CD4-positive, alpha-beta T cell (primary cell): Measurements from ENCODE around the gene TFAP2C. TPM values are rescaled to one million over a fixed set of nuclear protein-coding genes. Genes with fewer than 3 reads are reported as not detected.

Experiments used
- ATAC-seq: fragments of 200-7000 bp; cut with Tn5 transposase; one replicate; pipeline ENCODE4 v1.10.0; 2022; ENCODE audit warnings: mild to moderate bottlenecking; ENCODE audit not compliant: poor library complexity
- CTCF ChIA-PET: fragments of 350-600 bp; sonication (Branson Sonifier 250); formaldehyde crosslinking; loops from one replicate; lab custom pipeline; 2021; ENCODE audit warnings: antibody characterized with exemption, inconsistent platforms; lab: Charles Lee
- POLR2A ChIA-PET: fragments of 350-600 bp; sonication (Branson Sonifier 250); formaldehyde crosslinking; loops from one replicate; lab custom pipeline; 2021; ENCODE audit warnings: antibody characterized with exemption, inconsistent platforms; lab: Charles Lee
- DNase-seq, 14 experiments: peaks; one replicate each; pipeline ENCODE4 v3.0.0-alpha.2; 2013 to 2020; ENCODE audit warnings: mixed read lengths in 2 of 14
- H3K27ac ChIP-seq, 2 donors: one replicate each; pipeline versions ENCODE4 v1.5.1 to v1.7.0; 2013; ENCODE audit warnings: low read length in 2 of 2, low read depth in 1 of 2, mild to moderate bottlenecking in 1 of 2
- H3K27me3 ChIP-seq, 2 experiments: 1 replicate in 1 of 2; 2 replicates in 1 of 2; pipeline versions ENCODE4 v1.6.1 to v1.7.0; 2013; ENCODE audit warnings: low read length in 2 of 2, control low read depth in 1 of 2, mild to moderate bottlenecking in 1 of 2, moderate library complexity in 1 of 2; ENCODE audit not compliant: insufficient read depth in 2 of 2, control insufficient read depth in 1 of 2
- H3K36me3 ChIP-seq: one replicate; pipeline ENCODE4 v1.6.1; 2013; ENCODE audit warnings: low read length, control low read depth; ENCODE audit not compliant: insufficient read depth
- H3K4me1 ChIP-seq: one replicate; pipeline ENCODE4 v1.6.1; 2013; ENCODE audit warnings: low read length, control low read depth; ENCODE audit not compliant: insufficient read depth
- H3K4me3 ChIP-seq: one replicate; pipeline ENCODE4 v1.5.1; 2013; ENCODE audit warnings: mild to moderate bottlenecking, low read length, moderate library complexity
- H3K9me3 ChIP-seq, 2 experiments: 1 replicate in 1 of 2; 2 replicates in 1 of 2; pipeline versions ENCODE4 v1.6.1 to v1.7.0; 2013; ENCODE audit warnings: low read length in 2 of 2, mild to moderate bottlenecking in 2 of 2, control low read depth in 1 of 2, moderate library complexity in 1 of 2; ENCODE audit not compliant: control insufficient read depth in 1 of 2, insufficient read depth in 1 of 2
- H3K27ac Mint-ChIP-seq: one replicate; pipeline ENCODE4 v1.8.0; 2020; ENCODE audit warnings: mixed read lengths
- H3K27me3 Mint-ChIP-seq: one replicate; pipeline ENCODE4 v1.8.0; 2021; ENCODE audit warnings: mixed read lengths
- H3K36me3 Mint-ChIP-seq: one replicate; pipeline ENCODE4 v1.8.0; 2021; ENCODE audit warnings: low read depth, mixed read lengths
- H3K4me1 Mint-ChIP-seq: one replicate; pipeline ENCODE4 v1.8.0; 2021; ENCODE audit warnings: low read depth, mixed read lengths
- H3K4me3 Mint-ChIP-seq: one replicate; pipeline ENCODE4 v1.8.0; 2020; ENCODE audit warnings: mild to moderate bottlenecking, mixed read lengths
- H3K9me3 Mint-ChIP-seq: one replicate; pipeline ENCODE4 v1.8.0; 2020; ENCODE audit warnings: mixed read lengths
- CTCF ChIP-seq: fragments of 200-600 bp; IDR thresholded peaks from one replicate; pipeline ENCODE4 v1.8.0; 2022; ENCODE audit warnings: antibody characterized with exemption, mild to moderate bottlenecking
- intact Hi-C, 2 experiments: fragments of 100-400 bp; cut with DNase I in 1 of 2; cut with micrococcal nuclease in 1 of 2; formaldehyde crosslinking; loops; one replicate each; pipeline versions ENCODE4 v1.15.1 to v1.9.0; 2023 to 2025; cut with DNase I, micrococcal nuclease
- total RNA-seq, 174 experiments: library from RNA in 2 of 174; stranded (reverse) in 2 of 174; gene quantifications; one replicate each; pipeline ENCODE4 v1.2.3 and lab custom pipeline; 2021 to 2026

The TFAP2C gene
- total RNA-seq, 2 experiments from 2014 or later, result not detected

GRCh38 chr20:56627122-56628014 is 1.7 kb upstream of the TFAP2C start:
- H3K9me3 ChIP-seq, result peaks cover 0 to 49% of the 10 kb centered on the region in 2 experiments
- H3K36me3 ChIP-seq, result no peaks in the 10 kb centered on the region
- H3K27me3 Mint-ChIP-seq, result peaks cover 51% of the 10 kb centered on the region
- ATAC-seq, result no peak
- intact Hi-C loops, result no loop called here
- peaks cover 15% of the 10 kb centered on the region for H3K4me1 ChIP-seq
- H3K36me3 Mint-ChIP-seq, result no peaks in the 10 kb centered on the region
- H3K27ac ChIP-seq, result no peak overlapping the region
- H3K27ac Mint-ChIP-seq, result no peak overlapping the region
- ChIA-PET CTCF (no interaction called here), POLR2A (no interaction called here)
- TF ChIP-seq CTCF, result no peak
- peaks cover 11% of the 10 kb centered on the region for H3K4me1 Mint-ChIP-seq
- H3K4me3 ChIP-seq, result no peak overlapping the region
- DNase-seq, result no peak
- no peaks in the 10 kb centered on the region for H3K9me3 Mint-ChIP-seq
- H3K4me3 Mint-ChIP-seq, result peak overlapping the region; percentile 56
- peaks cover 60 to 84% of the 10 kb centered on the region in 2 experiments for H3K27me3 ChIP-seq

DNA sequence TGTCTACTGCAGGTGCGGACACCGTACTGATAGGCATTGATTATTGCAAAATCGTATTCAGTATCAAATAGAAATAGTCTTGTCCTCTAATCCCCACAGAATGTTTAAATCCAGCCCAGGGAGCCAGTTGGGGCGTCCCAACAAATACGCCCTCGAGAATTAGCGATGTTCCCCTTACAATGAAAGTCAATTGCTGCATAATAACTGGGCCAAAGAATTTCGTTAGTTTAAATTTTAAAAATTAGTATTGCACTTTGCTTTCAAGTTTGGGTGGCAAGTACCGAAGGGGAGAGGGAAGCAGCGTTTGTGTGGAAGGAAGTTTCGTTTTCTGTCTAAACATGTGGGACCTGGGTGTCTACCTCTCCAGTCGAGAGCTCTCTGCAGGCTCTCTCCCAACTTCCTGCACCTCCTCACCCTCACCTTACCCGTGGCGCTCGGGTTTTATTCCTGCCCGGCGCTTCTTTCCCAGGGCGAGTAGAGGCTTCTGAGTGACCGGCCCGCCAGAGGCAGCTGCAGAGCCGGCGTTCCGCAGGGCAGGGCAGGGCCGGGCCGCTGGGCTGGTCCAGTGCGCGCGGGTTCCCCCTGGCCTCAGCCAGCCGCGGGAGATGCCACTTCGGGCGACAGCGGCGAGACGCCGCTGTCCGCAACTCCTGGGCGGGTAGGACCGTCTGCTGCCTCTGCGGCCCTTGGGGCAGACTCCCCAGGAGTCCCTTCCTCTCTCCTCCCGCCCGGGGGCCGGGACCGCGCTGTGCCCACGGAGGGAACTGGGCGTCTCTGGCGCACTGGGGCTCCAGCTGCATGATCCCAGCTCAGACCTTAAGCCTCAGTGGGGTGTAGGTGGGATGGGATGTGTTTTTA is 862 bp upstream of the TFAP2C start:
- no peak for ATAC-seq
- Mint-ChIP-seq H3K9me3 (no peaks in the 10 kb centered on the region), H3K36me3 (no peaks in the 10 kb centered on the region), H3K27ac (no peak overlapping the region), H3K27me3 (peaks cover 52% of the 10 kb centered on the region), H3K4me3 (peak overlapping the region; percentile 56), H3K4me1 (peaks cover 11% of the 10 kb centered on the region)
- intact Hi-C loops, result no loop called here
- Histone ChIP-seq H3K4me1 (peaks cover 15% of the 10 kb centered on the region), H3K36me3 (no peaks in the 10 kb centered on the region), H3K27ac (no peak overlapping the region), H3K9me3 (peaks cover 0 to 49% of the 10 kb centered on the region in 2 experiments), H3K4me3 (no peak overlapping the region), H3K27me3 (peaks cover 60 to 82% of the 10 kb centered on the region in 2 experiments)
- DNase-seq, result no peak
- POLR2A ChIA-PET, result no interaction called here
- no peak for TF ChIP-seq CTCF
- CTCF ChIA-PET, result no interaction called here

DNA sequence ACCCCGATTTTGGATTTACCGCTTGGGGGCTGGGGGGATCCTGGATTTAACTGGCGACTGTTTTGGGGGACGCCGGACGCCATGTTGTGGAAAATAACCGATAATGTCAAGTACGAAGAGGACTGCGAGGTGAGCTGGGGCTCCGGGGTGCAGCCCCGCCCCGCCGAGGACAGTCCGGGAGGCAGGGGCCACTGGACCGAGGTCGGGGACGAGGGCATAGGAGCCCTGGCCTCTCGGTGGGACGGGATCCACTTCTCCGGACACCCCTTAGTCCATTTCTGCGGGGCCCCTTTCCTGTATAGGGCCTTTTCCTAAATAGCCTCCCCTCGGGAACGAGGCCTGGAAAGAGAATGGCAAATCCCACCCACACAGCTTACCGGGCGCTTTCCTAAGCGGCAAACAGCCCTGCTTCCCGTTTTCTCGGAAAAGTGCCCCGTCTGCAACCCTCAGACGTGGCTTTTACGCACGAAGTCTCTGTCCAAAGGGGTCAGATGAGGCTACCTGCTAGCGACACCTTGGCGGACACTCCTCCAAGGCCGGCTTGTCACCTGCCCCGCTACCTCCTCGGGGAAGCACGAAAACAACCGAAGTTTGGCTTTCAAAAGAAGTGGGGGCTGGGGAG is 469 bp downstream of the TFAP2C start:
- POLR2A ChIA-PET, result no interaction called here
- TF ChIP-seq CTCF, result no peak
- CTCF ChIA-PET, result no interaction called here
- intact Hi-C loops, result no loop called here
- Mint-ChIP-seq H3K9me3 (no peaks in the 10 kb centered on the region), H3K27ac (no peak overlapping the region), H3K4me3 (no peak overlapping the region), H3K27me3 (peaks cover 58% of the 10 kb centered on the region), H3K4me1 (peaks cover 11% of the 10 kb centered on the region), H3K36me3 (no peaks in the 10 kb centered on the region)
- H3K27ac ChIP-seq, result no peak overlapping the region
- no peak overlapping the region for H3K4me3 ChIP-seq
- peaks cover 15% of the 10 kb centered on the region for H3K4me1 ChIP-seq
- H3K27me3 ChIP-seq, result peaks cover 57 to 78% of the 10 kb centered on the region in 2 experiments
- H3K36me3 ChIP-seq, result no peaks in the 10 kb centered on the region
- ATAC-seq, result no peak
- peaks cover 0 to 46% of the 10 kb centered on the region in 2 experiments for H3K9me3 ChIP-seq
- no peak for DNase-seq
